ENCODE data around the gene MACC1.
"Not testable (repeated sequence)": the region's sequence is repeated elsewhere in the genome, so short reads cannot be mapped to it uniquely, and the experiment has no call there.

Gene MACC1

GRCh38 chr7:20124087-20124486, 93.1 kb downstream of the MACC1 start:
- DNase-seq = not testable (repeated sequence)

- DNase-seq = not testable (repeated sequence)
These were observed 94.4 kb downstream of the MACC1 start for GRCh38 chr7:20122653-20123316.

- no peak for DNase-seq
These were observed 95.1 kb downstream of the MACC1 start for GRCh38 chr7:20122073-20122472.

GRCh38 chr7:20121404-20121803, 95.8 kb downstream of the MACC1 start:
- no peak for DNase-seq

- DNase-seq = not testable (repeated sequence)
These were observed 96.5 kb downstream of the MACC1 start for GRCh38 chr7:20120611-20121168.

GRCh38 chr7:20116869-20117268, 100.3 kb downstream of the MACC1 start:
- DNase-seq = no peak

GRCh38 chr7:20114468-20114867, 102.7 kb downstream of the MACC1 start:
- DNase-seq = no peak

GRCh38 chr7:20113427-20114027, 103.7 kb downstream of the MACC1 start:
- no peak for DNase-seq

GRCh38 chr7:20112696-20113095, 104.5 kb downstream of the MACC1 start:
- DNase-seq = no peak

- DNase-seq = no peak
These were observed 105.2 kb downstream of the MACC1 start for GRCh38 chr7:20111821-20112542.

GRCh38 chr7:20107582-20107981, 109.6 kb downstream of the MACC1 start:
- DNase-seq = no peak

GRCh38 chr7:20104696-20105095, 112.5 kb downstream of the MACC1 start:
- no peak for DNase-seq

- no peak for DNase-seq
These were observed 114.2 kb downstream of the MACC1 start for GRCh38 chr7:20102982-20103381.

- DNase-seq = no peak
These were observed 121.3 kb downstream of the MACC1 start for GRCh38 chr7:20095862-20096261.

- no peak for DNase-seq
These were observed 121.7 kb downstream of the MACC1 start for GRCh38 chr7:20095436-20095835.

GRCh38 chr7:20089431-20089830, 127.8 kb downstream of the MACC1 start:
- DNase-seq = no peak

GRCh38 chr7:20085086-20085485, 132.1 kb downstream of the MACC1 start:
- DNase-seq = no peak
